HPDE6-E6E7 (cell line): ENCODE measurements around the gene CFAP99.

Source experiments
- DNase-seq: peaks from one replicate; pipeline ENCODE4 v3.0.0; 2011; ENCODE audit warnings: missing footprints; ENCODE audit errors: extremely low spot score

CFAP99 gene

DNA sequence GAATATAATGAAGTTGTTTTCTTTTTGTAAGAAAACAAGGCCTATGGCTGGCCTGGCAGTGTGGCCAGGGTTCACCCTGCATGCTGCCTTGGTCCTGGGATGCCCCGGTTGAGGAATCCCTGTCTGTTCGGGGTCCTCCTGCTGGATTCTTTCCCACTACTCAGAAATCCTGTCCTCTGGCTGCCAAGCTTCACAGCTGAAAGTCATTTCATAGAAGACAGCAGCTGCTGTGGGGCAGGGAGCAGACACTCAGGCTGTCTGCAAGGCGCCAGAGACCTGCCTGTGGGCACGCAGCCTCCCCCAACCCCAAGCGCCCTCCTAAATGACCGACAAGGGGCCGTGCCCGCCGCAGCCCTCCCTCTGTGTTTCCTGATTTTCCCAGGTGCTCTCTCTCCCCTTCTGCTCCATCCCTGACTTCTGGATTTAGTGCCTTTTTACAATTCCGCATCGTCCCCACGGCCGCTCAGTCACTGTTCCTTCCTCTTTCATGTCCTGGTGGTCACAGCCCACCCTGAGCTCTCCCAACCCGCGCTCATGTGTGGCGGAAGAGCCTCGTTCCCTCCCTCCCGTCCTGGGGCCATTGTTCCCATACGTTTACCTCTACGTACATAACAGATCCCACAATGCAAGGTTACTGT lies 27.9 kb upstream of the CFAP99 start:
- no peak for DNase-seq

- no peak for DNase-seq
These were observed 25.1 kb upstream of the CFAP99 start for GRCh38 chr4:2393353-2394270.

GRCh38 chr4:2394528-2394927 lies 24.2 kb upstream of the CFAP99 start:
- DNase-seq: no peak

GRCh38 chr4:2395038-2395437 lies 23.7 kb upstream of the CFAP99 start:
- no peak for DNase-seq

DNA sequence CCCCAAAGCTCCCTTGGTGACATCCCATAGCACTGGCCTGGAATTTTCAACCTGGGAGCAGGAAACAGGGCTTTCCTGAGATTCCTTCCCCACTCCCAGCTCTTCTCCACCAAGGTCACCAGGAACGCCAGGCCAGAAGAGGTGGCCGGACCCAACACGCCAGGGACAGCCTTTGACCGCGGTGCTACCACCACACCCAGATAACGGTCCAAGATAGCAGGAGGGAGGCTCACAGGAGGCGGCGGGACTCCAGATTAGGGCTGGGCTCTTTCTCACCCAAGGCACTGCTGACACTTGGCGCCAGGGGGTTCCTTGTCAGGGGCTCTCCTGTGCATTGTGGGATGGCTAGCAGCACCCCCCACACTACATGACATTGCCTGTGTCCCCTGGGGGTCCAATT lies 23.2 kb upstream of the CFAP99 start:
- DNase-seq: no peak

- DNase-seq: no peak
These were observed 21.9 kb upstream of the CFAP99 start for GRCh38 chr4:2396781-2397368.

GRCh38 chr4:2397596-2398379 lies 21.0 kb upstream of the CFAP99 start:
- DNase-seq: no peak

DNA sequence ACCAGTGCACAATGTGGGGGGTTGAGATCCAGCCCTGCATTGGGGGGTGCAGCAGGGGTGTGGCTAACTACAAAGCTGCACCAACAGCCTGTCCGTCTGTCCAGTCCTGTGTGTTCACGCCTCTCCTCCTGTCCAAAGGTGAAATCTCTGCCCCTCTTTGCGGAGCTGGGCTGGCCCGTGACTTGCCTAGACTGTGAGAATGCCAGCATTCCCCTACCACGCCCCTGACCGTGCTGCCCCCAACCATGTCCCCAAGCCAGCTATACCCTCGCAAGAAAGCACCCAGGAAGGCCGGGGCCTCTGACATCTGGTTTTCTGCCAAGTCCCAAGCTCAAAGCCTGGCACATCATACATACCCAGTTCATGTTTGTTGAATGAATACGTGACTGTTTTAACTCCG lies 19.5 kb upstream of the CFAP99 start:
- DNase-seq: no peak

- no peak for DNase-seq
These were observed 19.0 kb upstream of the CFAP99 start for GRCh38 chr4:2399631-2400190.

- DNase-seq: no peak
These were observed 17.7 kb upstream of the CFAP99 start for GRCh38 chr4:2400841-2401609.

DNA sequence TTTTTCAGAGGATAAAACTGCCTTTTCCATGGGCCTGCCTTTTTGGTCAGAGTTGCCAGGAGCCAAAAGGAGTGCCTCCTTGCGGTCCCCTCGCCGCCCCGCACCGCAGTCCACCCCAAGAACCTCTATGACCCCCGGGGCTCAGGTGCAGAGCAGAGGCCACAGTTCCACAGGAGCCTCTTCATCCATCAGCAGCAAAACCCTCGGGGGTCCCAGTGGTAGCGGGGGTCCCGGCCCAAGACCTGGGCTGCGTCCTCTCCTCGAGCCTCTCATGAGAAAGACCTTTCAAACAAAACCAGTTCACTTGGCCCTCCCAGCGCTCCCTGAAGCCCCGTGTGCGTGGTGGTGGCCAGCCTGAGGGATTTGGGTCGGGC lies 17.2 kb upstream of the CFAP99 start:
- no peak for DNase-seq

- DNase-seq: no peak
These were observed 16.5 kb upstream of the CFAP99 start for GRCh38 chr4:2402048-2402842.

DNA sequence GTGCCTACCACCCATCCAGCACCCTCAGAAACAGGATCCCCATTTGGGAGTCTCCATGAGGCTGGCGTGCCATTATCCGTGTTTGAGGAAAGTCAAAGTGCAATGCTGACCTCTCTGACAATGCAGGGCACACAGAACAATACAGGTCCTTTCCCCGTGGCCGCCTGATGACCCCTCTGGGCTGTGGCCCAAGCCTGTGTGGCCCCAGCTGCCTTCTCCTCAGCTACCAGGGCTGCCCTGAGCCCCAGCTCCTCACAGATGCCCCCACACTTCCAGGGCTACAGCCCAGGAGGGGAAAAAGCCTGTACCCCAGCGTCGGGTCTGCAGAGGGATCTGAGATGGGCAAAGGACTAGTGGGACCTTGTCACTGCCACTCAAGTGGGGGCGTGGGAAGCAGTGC lies 15.8 kb upstream of the CFAP99 start:
- DNase-seq: no peak

GRCh38 chr4:2406406-2406805 lies 12.3 kb upstream of the CFAP99 start:
- no peak for DNase-seq

DNA sequence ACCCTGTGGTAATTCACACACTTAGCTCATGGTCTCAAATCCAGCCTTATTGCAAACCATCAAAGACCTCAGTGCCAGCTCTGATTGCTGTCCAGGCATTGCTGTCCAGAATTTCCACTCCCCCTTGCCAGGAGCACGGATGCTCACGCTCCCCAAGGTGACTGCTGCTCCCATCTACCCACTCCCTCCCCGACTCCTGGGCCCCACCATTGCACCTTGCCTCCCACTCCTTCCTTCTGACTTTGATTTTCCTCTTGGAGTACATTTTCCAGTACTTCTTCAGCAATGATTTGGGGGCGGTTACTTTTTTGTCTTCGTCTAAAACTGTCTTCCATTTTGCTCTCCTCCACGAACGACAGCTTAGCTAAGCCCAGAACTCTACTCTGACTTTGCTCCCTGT lies 11.8 kb upstream of the CFAP99 start:
- no peak for DNase-seq

- DNase-seq: no peak
These were observed 10.8 kb upstream of the CFAP99 start for GRCh38 chr4:2407991-2408342.

DNA sequence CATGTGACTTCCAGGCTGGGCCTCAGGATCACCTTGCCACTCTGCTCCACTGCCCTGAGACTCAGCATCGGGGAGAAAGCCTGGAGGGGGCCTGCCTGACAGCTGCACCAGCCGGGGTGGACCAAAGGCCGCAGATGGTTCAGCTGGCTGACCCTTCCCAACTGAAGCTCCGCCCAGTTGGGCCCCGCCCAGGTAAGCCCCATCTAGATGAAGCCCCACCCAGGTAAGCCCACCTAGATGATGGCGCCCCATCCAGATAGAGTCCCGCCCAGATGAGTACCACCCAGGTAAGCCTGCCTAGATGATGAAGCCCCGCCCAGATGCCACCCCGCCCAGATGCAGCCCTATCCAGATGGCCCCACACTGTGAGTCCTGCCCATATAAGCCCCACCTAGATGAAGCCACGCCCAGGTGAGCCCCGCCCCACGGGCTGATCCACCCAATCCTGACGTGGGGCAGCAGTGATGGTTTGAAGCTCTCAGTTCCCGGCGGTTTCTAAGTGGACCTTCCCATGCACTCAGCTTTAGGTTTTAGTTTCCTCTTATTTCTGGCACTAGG lies 10.3 kb upstream of the CFAP99 start:
- no peak for DNase-seq

GRCh38 chr4:2408976-2409375 lies 9.8 kb upstream of the CFAP99 start:
- no peak for DNase-seq

- DNase-seq: no peak
These were observed 9.4 kb upstream of the CFAP99 start for GRCh38 chr4:2409381-2409783.
